HG02623 (cell line): ENCODE measurements around the gene CTDSP2.
A peak's percentile ranks its signal among the peaks of the same experiment; 100 is the strongest.
"Not testable (repeated sequence)": the region's sequence is repeated elsewhere in the genome, so short reads cannot be mapped to it uniquely, and the experiment has no call there.

ENCODE experiments used
- ATAC-seq: cut with Tn5 transposase; IDR thresholded peaks from one replicate; pipeline ENCODE4 v1.9.1; 2021; ENCODE audit warnings: moderate library complexity; ENCODE audit not compliant: unreplicated experiment

The CTDSP2 gene

GRCh38 chr12:57836442-57837375, 9.8 kb downstream of the CTDSP2 start:
- ATAC-seq, result peak; percentile 37

DNA sequence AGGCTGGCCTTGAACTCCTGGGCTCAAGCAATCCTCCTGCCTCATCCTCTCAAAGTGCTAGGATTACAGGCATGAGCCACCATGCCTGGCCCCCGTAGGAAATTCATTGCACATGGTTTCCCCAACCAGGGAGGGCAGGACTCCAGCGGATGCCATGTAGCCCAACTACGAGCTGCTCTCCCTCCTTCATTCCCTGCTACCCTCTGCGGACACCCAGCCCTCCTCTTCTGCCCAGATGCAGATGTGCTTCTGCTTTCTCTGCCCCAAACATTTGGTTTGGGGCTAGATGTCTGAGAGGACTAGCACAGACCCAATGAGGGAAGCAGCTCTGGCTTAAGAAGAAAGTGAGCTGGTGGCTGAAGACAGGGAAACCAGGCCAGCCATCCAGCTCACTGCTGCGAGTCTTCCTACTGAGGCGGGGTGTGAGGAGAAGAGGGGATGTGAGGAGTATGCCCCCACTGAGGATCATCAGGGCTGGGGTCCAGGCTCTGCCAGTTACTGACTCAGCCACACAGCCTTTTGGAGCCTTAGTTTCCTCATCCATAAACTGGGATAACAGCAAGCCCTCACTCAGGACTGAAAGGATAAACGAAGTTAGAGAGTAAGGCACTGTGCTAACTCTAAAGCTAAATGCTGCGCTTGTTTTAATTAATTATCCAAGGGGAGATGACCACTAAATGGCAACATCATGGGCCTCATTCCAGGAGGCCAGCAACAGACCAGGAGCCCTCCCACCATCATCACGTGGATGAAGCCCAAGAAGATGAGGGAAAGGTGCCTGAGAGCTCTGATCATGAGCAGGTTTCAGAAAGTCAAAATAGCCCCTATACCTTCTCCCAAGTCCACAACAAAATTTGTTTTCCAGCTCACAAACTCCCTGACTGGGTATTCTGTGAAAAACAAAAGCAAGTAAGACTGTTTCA, 10.9 kb downstream of the CTDSP2 start:
- ATAC-seq, result no peak

GRCh38 chr12:57834086-57834876, 12.2 kb downstream of the CTDSP2 start:
- ATAC-seq, result no peak

DNA sequence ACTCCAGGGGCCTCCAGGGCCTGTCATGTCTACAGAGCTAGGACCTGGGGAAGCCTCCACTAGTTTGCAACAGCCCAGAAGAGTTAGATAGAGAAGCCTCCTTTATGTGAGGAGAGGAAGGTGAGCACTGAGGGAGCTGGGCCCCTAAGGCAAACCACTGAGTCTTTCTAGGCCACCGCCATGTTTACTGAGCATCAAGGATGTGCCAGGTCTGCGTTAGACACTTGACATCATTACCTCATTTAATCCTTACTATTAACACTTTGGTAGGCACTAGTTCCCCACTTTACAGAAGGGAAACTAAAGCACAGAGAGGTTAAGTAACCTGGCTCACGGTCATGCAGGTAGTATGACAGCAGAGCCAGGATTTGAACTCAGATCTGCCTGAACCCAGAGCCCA, 12.9 kb downstream of the CTDSP2 start:
- ATAC-seq, result no peak

DNA sequence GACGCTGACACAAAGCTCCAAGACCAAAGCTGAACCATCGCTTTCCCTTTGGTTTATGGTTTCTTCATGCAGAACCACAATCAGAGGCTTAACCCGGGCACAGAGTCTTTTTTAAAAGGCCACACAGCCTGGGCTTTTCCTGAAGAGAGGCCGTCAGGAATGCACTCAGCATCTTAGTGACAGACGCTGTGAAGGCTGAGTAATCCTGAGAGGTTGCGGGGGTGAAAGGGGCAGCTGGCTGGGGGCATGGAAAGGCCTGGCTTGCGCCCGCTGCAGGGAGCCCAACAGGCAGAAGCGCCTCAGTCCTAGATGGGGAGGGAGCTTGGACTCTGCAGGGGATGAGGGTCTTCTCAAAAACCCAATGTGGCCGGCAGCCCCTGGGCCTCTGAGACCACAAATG, 13.6 kb downstream of the CTDSP2 start:
- no peak for ATAC-seq

- no peak for ATAC-seq
Measured at GRCh38 chr12:57830393-57830792, 16.1 kb downstream of the CTDSP2 start.

DNA sequence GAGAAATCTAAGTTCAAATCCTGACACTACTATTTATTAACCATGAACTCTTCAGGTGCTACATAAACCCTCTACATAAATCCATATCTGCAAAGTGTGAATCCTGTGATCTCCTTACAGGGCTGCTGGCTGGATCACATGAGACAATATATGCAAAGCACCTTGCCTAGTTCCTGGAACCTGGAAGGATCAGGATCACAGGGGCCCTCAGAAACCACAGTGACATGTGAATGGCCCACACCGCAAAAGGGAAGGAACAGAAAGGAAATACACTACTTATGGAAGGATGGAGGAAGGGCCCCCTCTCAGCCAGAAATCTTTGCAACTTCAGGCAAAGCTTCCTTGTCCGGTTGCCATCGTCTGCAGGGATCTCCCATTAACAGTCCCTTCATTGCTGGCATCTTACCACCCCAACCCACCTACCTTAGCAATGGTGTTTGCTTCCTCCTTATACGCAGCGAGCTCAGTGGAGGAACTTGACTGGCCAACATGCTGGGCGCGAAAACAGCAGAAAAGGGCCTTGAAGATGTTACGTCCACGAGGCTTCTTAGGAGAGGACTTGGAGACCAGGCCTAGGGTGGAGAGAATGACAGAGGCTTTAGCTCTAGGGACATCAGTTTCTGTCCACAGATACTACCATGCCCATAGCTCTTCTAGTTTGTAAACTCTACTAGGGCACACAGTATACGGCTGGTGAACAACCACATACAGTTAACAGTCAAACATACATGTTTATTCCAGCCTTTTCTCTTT, 17.3 kb downstream of the CTDSP2 start:
- no peak for ATAC-seq

DNA sequence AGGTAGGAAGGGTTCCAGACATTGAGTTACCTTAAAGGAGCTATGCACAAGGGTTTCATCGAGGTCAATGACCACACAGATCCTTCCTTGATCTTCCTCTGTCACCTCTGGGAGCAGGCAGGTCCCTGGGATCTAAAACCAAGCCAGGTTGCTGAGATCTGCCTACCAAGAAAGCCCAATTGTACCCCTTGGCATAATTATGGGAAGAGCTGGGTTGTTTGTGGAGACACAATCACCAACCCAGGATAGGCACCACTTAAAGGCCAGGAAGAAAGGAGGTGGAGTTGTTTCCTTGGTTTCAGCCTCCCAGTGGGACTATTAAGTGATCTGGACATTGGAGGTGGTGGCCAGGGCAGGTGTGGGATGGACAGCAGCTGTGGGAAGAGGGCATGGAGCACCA, 19.6 kb downstream of the CTDSP2 start:
- ATAC-seq, result no peak

GRCh38 chr12:57826400-57826799, 20.1 kb downstream of the CTDSP2 start:
- no peak for ATAC-seq

DNA sequence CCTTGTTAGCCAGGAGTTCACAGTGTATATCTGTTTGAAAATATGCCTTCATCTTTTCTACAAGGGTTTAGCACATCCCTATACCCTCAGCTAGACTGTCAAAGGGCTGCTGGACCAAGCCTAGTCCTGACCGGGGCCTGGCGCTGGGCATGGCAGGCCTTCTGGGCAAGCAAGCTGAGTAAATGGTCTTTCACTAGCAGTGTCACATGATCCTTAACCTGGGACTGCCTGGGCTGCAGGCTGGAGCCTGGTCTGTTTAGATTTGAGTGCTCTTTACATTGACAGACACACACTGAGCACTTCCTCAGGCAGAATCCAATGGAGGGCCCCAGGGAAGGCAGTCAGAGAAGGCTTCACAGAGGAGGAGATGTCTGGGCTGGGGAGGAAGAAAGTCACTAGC, 21.1 kb downstream of the CTDSP2 start:
- ATAC-seq, result no peak

- no peak for ATAC-seq
Measured at GRCh38 chr12:57823908-57824640, 22.5 kb downstream of the CTDSP2 start.

- ATAC-seq, result no peak
Measured at GRCh38 chr12:57823131-57823907, 23.2 kb downstream of the CTDSP2 start.

GRCh38 chr12:57822392-57823130, 24.0 kb downstream of the CTDSP2 start:
- ATAC-seq, result no peak

DNA sequence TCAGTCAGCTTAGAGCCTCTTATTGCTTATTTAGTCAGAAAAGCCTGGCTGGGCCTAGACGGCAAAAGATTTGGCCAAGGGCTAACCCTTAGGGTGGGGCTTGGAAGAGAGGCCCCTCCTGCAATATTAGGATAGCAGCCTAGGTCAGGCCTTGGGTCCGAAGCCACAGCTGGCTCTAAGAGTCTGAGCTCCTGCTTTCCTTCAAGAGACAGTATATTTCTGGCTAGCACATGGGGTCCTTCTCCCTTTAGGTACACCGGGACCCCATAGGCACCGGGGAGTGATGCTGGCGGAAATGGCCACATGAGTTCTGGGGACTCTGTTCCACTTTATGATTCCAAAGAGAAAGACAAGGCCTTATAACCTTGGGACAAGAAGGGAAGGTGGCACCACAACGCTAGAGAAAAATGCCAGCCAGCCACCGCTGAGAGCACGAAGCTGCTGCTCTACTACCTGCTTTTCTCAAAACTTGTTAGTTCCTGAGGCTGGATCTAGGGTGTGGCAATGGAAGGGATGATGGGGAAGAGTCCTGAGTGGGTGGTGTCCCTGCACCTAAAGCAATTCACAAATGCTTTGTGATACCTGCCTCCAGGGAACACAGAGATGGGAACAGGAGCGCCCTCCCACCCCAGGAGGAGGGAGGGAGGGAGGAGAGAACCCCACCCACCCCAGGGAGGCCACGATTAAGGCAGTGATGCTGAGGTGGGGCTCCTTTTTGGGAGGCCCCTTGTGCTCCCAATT, 24.9 kb downstream of the CTDSP2 start:
- ATAC-seq, result no peak

- not testable (repeated sequence) for ATAC-seq
Measured at GRCh38 chr12:57821015-57821414, 25.5 kb downstream of the CTDSP2 start.

DNA sequence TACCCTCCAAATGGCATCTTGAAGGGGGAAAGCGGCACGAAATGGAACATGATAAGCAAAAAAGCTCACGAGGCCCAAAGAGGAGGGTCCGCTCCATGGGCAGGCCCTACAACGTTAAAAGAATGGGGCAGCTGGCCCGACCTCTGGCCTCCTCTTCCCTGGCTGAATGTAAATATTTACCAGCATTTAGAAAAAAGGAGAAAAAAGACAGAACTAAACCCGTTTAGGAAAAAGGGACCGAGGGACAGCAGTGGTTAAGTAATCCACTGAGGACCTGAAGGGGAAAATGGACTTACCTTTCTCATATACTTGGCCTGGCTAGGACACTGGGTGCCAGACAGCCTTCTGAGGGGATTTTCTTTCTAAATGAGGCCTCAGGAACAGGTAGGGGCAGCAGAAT, 26.4 kb downstream of the CTDSP2 start:
- not testable (repeated sequence) for ATAC-seq

DNA sequence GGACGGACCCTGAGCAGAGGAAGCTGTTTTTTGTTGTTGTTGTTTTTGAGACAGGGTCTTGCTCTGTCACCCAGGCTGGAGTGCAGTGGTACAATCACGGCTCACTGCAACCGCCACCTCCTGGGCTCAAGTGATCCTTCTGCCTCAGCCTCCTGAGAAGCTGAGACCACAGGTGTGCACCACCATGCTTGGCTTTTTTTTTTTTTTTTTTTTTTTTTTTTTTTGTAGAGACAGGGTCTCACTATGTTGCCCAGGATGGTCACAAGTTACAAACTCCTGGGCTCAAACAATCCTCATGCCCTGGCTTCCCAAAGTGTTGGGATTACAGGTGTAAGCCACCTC, 28.6 kb downstream of the CTDSP2 start:
- not testable (repeated sequence) for ATAC-seq
